HG03558 (cell line): ENCODE measurements around the gene JUND.

Source experiments
- ATAC-seq: cut with Tn5 transposase; IDR thresholded peaks from one replicate; pipeline ENCODE4 v1.9.1; 2021; ENCODE audit warnings: moderate number of reproducible peaks; ENCODE audit not compliant: unreplicated experiment; ENCODE audit errors: extremely low read depth

The JUND gene

DNA sequence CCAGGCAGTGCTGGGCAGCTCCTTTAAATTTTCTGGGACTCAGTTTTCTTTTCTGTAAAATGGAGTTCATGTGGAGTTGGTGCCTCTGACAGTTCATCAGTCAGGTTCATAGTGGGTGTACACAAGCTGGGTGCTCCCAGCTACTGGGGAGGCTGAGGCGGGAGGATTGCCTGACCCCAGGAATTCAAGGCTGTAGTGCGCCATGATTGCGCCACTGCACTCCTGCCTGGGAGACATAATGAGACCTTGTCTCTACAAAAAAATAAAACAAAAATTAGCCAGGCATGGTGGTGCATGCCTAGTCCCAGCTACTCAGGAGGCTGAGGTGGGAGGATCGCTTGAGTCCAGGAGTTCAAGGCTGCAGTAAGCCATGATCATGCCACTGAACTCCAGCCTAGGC is 28.3 kb downstream of the JUND start:
- ATAC-seq, result no peak

DNA sequence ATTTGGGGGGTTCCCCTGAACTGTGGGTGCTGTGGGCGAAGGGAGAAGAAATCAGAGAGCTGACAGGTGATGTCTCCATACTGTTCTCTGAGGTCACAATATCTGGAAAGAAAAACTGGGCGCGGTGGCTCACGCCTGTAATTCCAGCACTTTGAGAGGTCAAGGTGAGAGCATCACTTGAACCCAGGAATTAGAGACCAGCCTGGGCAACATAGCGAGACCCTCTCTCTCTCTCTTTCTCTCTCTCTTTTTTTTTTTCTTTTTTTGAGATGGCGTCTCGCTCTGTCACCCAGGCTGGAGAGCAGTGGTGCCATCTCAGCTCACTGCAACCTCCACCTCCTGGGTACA is 29.1 kb downstream of the JUND start:
- ATAC-seq, result no peak

DNA sequence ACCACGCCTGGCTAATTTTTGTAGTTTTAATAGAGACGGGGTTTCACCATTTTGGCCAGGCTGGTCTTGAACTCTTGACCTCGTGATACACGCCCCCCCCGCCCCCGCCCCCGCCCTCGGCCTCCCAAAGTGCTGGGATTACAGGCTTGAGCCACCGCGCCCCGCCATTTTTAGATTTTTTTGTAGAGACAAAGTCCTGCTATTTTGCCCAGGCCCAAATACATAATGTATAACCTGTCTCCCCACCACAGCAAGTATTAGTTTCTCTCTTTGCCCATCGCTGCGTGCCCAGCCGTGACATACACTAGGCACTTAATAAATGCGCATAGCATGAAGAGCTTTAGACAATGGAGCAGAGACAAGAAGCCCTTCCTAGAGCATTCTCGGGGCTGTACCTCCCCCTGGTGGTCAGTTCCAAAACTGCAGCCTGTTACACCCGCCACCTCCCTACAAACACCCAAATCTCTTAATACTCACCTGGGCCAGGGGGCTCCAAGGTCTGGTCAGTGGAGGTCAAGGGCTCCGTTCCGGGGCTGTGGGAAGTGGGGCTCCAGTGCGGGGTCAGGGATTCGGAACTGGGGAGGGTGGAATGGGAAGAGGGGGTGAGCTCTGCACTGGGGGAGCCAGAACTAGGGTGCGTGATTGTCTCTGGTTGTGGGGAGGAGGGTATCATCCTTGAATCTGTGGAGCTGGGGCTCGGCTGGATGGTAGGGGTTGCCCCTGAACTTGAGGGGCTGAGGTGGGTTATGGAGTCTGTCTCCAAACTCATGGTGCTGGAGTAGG is 29.6 kb downstream of the JUND start:
- no peak for ATAC-seq

DNA sequence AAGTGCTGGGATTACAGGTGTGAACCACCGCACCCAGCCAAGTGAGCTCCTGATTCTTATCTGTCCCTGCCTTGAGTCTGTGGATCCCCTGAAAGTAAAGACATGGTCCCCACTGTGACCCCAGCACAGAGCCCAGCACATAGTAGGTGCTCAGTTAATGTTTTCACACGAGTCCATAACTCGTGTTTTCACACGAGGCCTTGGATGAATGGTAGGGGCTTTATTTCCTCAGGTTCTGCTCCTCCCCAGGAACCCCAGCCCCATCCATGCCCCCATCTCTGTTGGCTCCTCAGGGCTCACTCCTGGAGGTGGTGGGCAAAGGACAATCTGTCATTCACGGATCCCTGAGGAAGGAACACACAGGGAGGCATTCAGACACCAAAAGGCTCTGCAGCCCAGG is 31.6 kb downstream of the JUND start:
- no peak for ATAC-seq

DNA sequence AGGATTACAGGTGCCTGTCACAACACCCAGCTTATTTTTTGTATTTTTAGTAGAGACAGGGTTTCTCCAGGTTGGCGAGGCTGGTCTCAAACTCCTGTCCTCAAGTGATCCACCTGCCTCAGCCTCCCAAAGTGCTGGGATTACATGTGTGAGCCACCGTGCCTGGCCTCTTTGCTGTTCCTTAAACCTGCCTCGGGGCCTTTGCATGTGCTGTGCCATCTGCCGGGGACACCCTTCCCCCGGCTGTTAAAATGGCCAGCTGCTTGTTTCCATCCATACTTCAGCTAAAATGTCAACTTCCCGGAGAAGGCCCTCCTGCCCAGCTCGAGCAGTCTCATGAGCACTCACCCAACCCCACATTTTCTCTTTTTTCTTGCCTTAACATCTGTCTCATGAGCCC is 36.1 kb downstream of the JUND start:
- no peak for ATAC-seq

DNA sequence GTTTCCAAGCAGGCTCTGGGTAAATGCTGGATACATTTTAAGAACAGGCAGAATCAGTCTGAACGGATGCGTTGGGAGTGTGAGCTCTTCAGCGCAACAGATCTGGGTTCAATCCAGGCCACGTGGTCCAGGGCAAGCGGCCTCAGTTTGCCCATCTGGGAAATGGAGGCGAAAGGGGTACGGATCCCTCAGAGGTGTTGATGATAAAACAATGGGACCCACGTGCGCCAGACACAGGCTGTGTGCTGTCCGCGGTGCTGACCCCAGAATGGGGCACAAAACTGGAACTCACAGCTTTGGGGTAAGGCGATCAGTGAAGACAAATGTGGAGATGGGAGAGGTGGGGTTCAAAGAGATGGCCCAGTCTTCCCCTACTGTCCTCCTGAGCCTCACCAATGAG is 42.1 kb downstream of the JUND start:
- no peak for ATAC-seq

DNA sequence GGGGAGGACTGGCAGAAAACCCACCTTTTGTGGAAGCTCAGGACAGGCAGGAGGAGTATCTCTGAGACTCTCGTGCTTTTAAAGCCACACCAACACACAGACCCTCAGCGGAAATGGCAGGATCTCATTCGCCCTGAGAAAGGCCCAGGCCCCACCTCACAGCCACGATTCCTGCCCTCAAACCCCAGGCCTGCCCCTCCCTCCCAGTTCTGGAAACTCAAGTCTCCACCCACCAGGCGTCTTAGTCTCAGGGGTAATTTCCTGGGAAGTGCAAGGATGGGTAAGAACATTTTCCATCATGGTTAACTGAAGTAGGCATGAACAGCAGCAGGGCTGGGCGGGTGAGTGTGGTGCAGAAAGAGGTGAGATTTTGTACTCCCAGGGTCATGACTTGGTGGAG is 47.2 kb downstream of the JUND start:
- no peak for ATAC-seq

DNA sequence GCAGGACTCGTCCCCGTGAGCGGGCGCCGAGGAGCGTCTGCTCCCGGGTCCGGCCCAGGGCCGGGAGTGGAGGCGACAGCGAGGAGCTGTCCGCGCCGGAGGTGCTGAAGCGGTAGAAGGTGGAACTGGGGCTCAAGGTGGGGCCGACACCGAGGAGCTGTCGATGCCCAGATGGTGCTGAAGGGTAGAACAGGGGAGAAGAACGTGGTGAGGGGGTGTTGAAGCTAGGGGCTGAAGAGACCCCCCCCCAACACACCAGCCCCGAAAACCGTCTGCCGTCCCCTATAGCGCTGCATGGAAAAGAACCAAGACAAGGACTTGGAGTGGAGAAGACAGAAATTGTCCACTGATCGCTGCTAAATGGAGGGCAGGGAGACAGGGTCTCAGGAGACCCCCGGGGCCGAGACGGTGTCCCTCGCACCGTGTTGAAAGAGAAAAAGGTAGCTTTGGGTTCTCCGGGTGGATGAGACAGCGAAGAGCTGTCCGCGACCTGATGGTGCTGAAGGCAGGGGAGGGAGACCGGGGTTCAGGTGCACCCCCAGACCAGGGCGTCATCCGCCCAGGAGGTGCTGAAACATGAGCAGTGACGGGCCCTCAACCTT is 48.1 kb downstream of the JUND start:
- no peak for ATAC-seq

DNA sequence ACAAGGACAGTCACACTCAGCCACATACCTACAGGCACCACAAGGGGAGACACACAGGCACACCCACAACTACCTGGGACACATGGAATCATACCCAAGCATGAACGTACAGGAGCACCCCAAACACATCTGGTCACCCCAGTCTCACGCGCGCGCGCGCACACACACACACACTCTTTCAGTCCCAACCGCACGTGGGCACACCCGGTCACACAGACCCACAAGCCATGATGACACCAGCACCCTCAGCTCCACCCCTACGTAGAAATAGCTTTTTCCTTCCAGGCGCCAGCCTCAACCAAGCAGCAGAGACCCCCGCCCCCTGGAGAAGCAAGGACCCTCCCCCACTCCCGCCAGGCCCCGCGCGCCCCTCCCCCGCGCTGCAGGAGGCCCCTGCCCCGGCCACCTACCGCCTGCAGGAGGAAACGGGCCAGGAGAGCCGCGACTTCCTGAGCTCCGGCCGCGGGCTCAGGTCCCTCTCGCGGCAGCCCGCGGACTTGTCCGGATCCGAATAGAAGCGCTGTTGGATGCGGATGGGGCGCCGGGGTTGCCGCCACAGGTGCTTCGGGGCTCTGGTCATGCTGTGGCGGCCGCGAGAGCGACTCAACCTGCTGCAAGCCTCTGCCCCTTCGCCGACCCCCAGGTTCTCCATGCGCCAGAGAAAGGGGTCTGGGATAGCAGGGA is 48.7 kb downstream of the JUND start:
- no peak for ATAC-seq

DNA sequence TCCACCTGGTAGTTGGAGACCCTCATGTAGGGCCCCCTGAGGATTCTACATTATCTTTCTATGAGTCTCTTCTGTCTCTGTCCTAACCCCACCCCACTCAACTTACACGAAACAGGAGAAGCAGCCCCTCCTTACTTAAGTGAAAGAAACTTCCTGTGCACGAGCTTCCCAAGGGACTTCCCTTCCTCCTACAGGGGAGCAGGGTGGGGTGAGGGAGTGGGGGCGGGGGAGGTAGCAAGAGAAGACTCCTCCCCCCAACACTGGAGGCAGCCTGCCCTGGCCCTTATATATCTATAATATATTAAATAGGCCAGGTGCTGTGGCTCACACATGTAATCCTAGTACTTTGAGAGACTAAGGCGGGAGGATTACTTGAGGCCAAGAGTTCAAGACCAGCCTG is 49.6 kb downstream of the JUND start:
- ATAC-seq, result no peak

DNA sequence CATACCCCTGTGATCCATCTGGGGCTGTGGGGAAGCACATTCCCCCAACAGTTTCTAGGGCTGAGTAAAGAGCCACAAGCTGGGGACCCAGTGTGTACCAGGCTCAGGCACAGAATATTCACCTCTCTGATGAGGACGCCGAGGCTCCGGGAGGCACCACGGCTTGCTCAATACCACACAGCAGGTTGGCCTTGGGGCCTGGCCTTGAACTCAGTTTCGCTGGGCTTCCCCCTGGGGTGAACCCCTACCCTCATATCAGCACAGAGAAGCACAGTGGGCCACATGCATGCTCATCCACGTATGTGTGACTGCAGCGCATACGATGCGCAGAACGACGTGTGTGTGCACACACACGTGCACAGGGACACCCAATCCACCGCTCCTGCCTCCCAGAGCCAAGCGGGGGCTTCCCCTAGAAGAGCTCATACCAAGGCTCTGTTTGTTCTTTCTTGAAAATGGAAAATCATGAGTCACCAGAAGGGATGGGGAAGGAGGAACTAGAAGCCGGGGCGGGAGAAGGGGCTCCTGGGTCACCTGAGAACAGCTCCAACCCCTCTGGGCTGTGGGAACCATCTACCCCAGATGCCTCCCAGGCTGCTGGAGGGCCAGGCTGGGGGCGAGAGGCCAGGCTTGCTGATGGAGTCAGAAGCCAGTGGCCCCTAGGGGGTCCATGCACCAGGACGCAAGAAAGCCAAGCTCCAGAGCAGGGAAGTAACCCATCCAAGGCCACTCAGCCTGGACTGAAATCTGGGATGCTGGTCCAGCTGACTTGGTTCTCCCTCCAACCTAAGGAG is 50.3 kb downstream of the JUND start:
- no peak for ATAC-seq

DNA sequence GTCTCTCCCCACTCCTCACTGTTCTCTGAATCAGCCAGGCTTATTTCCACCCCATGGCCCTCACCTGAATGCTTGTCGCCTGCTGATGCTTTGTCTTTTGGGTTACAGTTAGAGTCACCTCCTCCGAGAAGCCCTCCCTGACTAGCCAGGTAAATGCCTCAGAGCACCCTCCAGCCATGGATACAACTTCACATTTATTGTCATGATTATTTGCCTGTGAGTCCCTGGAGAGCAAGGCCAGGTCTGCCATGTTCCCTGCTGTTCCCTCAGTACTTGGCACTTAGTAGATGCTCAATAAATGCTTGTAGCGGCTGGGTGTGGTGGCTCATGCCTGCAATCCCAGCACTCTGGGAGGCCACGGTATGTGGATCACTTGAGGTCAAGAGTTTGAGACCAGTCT is 51.5 kb downstream of the JUND start:
- ATAC-seq, result no peak
